Colonic mucosa (tissue), 4 donors: ENCODE measurements around the gene MRPL2. TPM values are rescaled to one million over a fixed set of nuclear protein-coding genes. Genes with fewer than 3 reads are reported as not detected.
"Not testable (repeated sequence)": the region's sequence is repeated elsewhere in the genome, so short reads cannot be mapped to it uniquely, and the experiment has no call there.

Experiments used
- DNase-seq: peaks from one replicate; pipeline ENCODE4 v3.0.0-alpha.2; 2020
- H3K27ac ChIP-seq: fragments of 200-600 bp; one replicate; pipeline ENCODE4 v1.8.0; 2021
- H3K27me3 ChIP-seq: fragments of 200-600 bp; one replicate; pipeline ENCODE4 v1.8.0; 2021
- H3K36me3 ChIP-seq: fragments of 200-600 bp; one replicate; pipeline ENCODE4 v1.8.0; 2021
- H3K4me1 ChIP-seq: fragments of 200-600 bp; one replicate; pipeline ENCODE4 v1.8.0; 2021; ENCODE audit warnings: mild to moderate bottlenecking
- H3K4me3 ChIP-seq: fragments of 200-600 bp; one replicate; pipeline ENCODE4 v1.8.0; 2021
- H3K9ac ChIP-seq, 2 donors: one replicate each; pipeline ENCODE4 v1.7.0; 2013; ENCODE audit warnings: control low read depth in 2 of 2, low read depth in 2 of 2, low read length in 2 of 2
- H3K9me3 ChIP-seq: fragments of 200-600 bp; one replicate; pipeline ENCODE4 v1.8.0; 2021
- CTCF ChIP-seq: fragments of 200-600 bp; IDR thresholded peaks from one replicate; pipeline ENCODE4 v1.8.0; 2022; ENCODE audit warnings: antibody characterized with exemption, mild to moderate bottlenecking
- intact Hi-C: fragments of 100-400 bp; cut with DNase I; formaldehyde crosslinking; loops from one replicate; pipeline ENCODE4 v1.14.1; 2022
- total RNA-seq, 2 donors: library from RNA; stranded (reverse); fragmentation: NEBNext Ultra II Directional in 1 of 2; extraction: Animal tissue kit (Norgen Biotek cat#: 25700) in 1 of 2; gene quantifications; one replicate each; pipeline ENCODE4 v1.2.1, GENCODE V29; 2021
- donor health status: healthy.
- donor health status: DM: no; HTN: no; CAD: no.
- donor health status: DM: no; HTN: no; CAD: no.

MRPL2 gene
- total RNA-seq, 2 donors from 2014 or later, result 73.2 to 112 TPM

GRCh38 chr6:43043310-43043709 lies 15.9 kb downstream of the MRPL2 start:
- no peaks in the 10 kb centered on the region for H3K36me3 ChIP-seq
- no peaks in the 10 kb centered on the region for H3K27me3 ChIP-seq
- no peak overlapping the region for H3K27ac ChIP-seq
- H3K9me3 ChIP-seq, result no peaks in the 10 kb centered on the region
- no peaks in the 10 kb centered on the region for H3K4me1 ChIP-seq
- no peak overlapping the region for H3K9ac ChIP-seq
- no peak overlapping the region for H3K4me3 ChIP-seq
- TF ChIP-seq CTCF, result no peak
- intact Hi-C loops, result no loop called here
- no peak for DNase-seq

- intact Hi-C loops, H3K36me3 ChIP-seq, H3K9me3 ChIP-seq, H3K4me3 ChIP-seq, H3K27me3 ChIP-seq, H3K9ac ChIP-seq, H3K4me1 ChIP-seq, H3K27ac ChIP-seq, DNase-seq: not testable (repeated sequence)
These were observed 17.8 kb downstream of the MRPL2 start for GRCh38 chr6:43041475-43041874.

GRCh38 chr6:43040542-43041257 lies 18.5 kb downstream of the MRPL2 start:
- no peak overlapping the region for H3K4me3 ChIP-seq
- H3K36me3 ChIP-seq, result no peaks in the 10 kb centered on the region
- no peak overlapping the region for H3K27ac ChIP-seq
- no peak overlapping the region for H3K9ac ChIP-seq
- H3K27me3 ChIP-seq, result no peaks in the 10 kb centered on the region
- DNase-seq, result no peak
- no peaks in the 10 kb centered on the region for H3K4me1 ChIP-seq
- TF ChIP-seq CTCF, result no peak
- H3K9me3 ChIP-seq, result no peaks in the 10 kb centered on the region
- intact Hi-C loops, result no loop called here

GRCh38 chr6:43038727-43039126 lies 20.5 kb downstream of the MRPL2 start:
- Histone ChIP-seq H3K27ac (no peak overlapping the region), H3K4me3 (no peak overlapping the region), H3K36me3 (no peaks in the 10 kb centered on the region), H3K9ac (no peak overlapping the region), H3K27me3 (no peaks in the 10 kb centered on the region), H3K9me3 (no peaks in the 10 kb centered on the region), H3K4me1 (no peaks in the 10 kb centered on the region)
- intact Hi-C loops, result no loop called here
- no peak for DNase-seq
- no peak for TF ChIP-seq CTCF

GRCh38 chr6:43037706-43038105 lies 21.5 kb downstream of the MRPL2 start:
- TF ChIP-seq CTCF, result no peak
- no peak for DNase-seq
- H3K27me3 ChIP-seq, result no peaks in the 10 kb centered on the region
- no peaks in the 10 kb centered on the region for H3K4me1 ChIP-seq
- H3K4me3 ChIP-seq, result no peak overlapping the region
- H3K9ac ChIP-seq, result no peak overlapping the region
- intact Hi-C loops, result no loop called here
- no peaks in the 10 kb centered on the region for H3K9me3 ChIP-seq
- H3K27ac ChIP-seq, result no peak overlapping the region
- H3K36me3 ChIP-seq, result no peaks in the 10 kb centered on the region

- no peak overlapping the region for H3K27ac ChIP-seq
- no peak for DNase-seq
- H3K36me3 ChIP-seq, result no peaks in the 10 kb centered on the region
- H3K4me1 ChIP-seq, result no peaks in the 10 kb centered on the region
- intact Hi-C loops, result no loop called here
- TF ChIP-seq CTCF, result no peak
- no peaks in the 10 kb centered on the region for H3K27me3 ChIP-seq
- no peaks in the 10 kb centered on the region for H3K9me3 ChIP-seq
- H3K9ac ChIP-seq, result no peak overlapping the region
- H3K4me3 ChIP-seq, result no peak overlapping the region
These were observed 22.0 kb downstream of the MRPL2 start for GRCh38 chr6:43037197-43037596.
